ENCODE results near the gene NTNG2. TPM values are rescaled to one million over a fixed set of nuclear protein-coding genes. Genes with fewer than 3 reads are reported as not detected.

The NTNG2 gene
- total and polyA plus RNA-seq, 9 of the 15 experiments (the other 6 are each of a cell fraction or from before 2014, with no cell fraction given): 0.01 to 0.11 (median 0.09) TPM; not detected in 6

- TF ChIP-seq ZNF318 (IDR thresholded peaks at IDR 0.05; ENCODE audit: borderline replicate concordance in 1 of 2, low read depth in 1 of 2) (no peak), RFX1 (IDR thresholded peaks at IDR 0.05) (no peak)
These were observed 39.3 kb downstream of the NTNG2 start (continued) for GRCh38 chr9:132201139-132201538.
